ENCODE measurements around the gene PUS10. TPM values are rescaled to one million over a fixed set of nuclear protein-coding genes. Genes with fewer than 3 reads are reported as not detected.
A peak's percentile ranks its signal among the peaks of the same experiment; 100 is the strongest.
"Not testable (repeated sequence)": the region's sequence is repeated elsewhere in the genome, so short reads cannot be mapped to it uniquely, and the experiment has no call there.

Gene PUS10
- total RNA-seq, 4 donors from 2014 or later = 11.6 to 33.5 (median 23.1) TPM

DNA sequence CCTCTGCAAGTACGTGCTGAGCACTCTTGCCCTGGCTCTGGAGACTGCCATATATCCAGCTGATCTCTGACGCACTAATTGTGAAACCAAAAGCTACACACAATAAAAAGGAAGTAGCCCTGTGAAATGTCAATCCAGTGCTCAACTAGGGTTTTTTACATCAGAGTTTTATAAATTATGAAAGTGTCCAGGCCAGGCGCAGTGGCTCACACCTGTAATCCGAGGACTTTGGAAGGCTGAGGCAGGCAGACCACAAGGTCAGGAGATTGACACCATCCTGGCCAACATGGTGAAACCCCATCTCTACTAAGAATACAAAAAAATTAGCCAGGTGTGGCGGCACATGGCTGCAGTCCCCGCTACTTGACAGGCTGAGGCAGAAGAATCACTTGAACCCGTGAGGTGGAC lies 25.1 kb downstream of the PUS10 start:
- Histone ChIP-seq H3K27me3 (no peaks in the 10 kb centered on the region), H3K9me3 (peaks cover 0 to 4% (median 0%) of the 10 kb centered on the region in 4 donors), H3K4me3 (no peak overlapping the region), H3K36me3 (no peaks in the 10 kb centered on the region), H3K4me1 (no peaks in the 10 kb centered on the region), H3K27ac (peak overlapping the region in 3 of 4 donors; percentile 8 to 56 (median 52))
- no peak for TF ChIP-seq CTCF (IDR thresholded peaks at IDR 0.05)
- no peak for TF ChIP-seq POLR2A (IDR thresholded peaks at IDR 0.05)
- DNase-seq = peak in 2 of 3 donors; percentile 46 to 73

GRCh38 chr2:60991644-60992043 lies 26.4 kb downstream of the PUS10 start:
- Histone ChIP-seq H3K36me3 (no peaks in the 10 kb centered on the region), H3K27ac (peak overlapping the region in 1 of 4 donors; percentile 56), H3K9me3 (peaks cover 0 to 4% (median 0%) of the 10 kb centered on the region in 4 donors), H3K4me3 (no peak overlapping the region), H3K4me1 (no peaks in the 10 kb centered on the region), H3K27me3 (no peaks in the 10 kb centered on the region)
- TF ChIP-seq CTCF (IDR thresholded peaks at IDR 0.05) (no peak), POLR2A (IDR thresholded peaks at IDR 0.05) (no peak)
- no peak for DNase-seq

GRCh38 chr2:60989259-60989658 lies 28.8 kb downstream of the PUS10 start:
- no peaks in the 10 kb centered on the region for H3K4me1 ChIP-seq

GRCh38 chr2:60987656-60988055 lies 30.4 kb downstream of the PUS10 start:
- H3K4me3 ChIP-seq, H3K27ac ChIP-seq, H3K36me3 ChIP-seq, H3K27me3 ChIP-seq, DNase-seq, H3K9me3 ChIP-seq, H3K4me1 ChIP-seq: not testable (repeated sequence)

More at GRCh38 chr2:60989259-60989658, 28.8 kb downstream of the PUS10 start:
- no peak overlapping the region for H3K27ac ChIP-seq
- peaks cover 0 to 4% (median 0%) of the 10 kb centered on the region in 4 donors for H3K9me3 ChIP-seq
- DNase-seq = no peak
- no peaks in the 10 kb centered on the region for H3K27me3 ChIP-seq
- TF ChIP-seq POLR2A (IDR thresholded peaks at IDR 0.05) = no peak
- no peak for TF ChIP-seq CTCF (IDR thresholded peaks at IDR 0.05)
- no peak overlapping the region for H3K4me3 ChIP-seq
- H3K36me3 ChIP-seq = no peaks in the 10 kb centered on the region

- H3K36me3 ChIP-seq = no peaks in the 10 kb centered on the region
- no peaks in the 10 kb centered on the region for H3K27me3 ChIP-seq
- peak overlapping the region in 1 of 4 donors; percentile 27 for H3K27ac ChIP-seq
- DNase-seq = no peak
- H3K9me3 ChIP-seq = peaks cover 0 to 3% (median 0%) of the 10 kb centered on the region in 4 donors
- H3K4me3 ChIP-seq = no peak overlapping the region
- TF ChIP-seq CTCF (IDR thresholded peaks at IDR 0.05) (no peak), POLR2A (IDR thresholded peaks at IDR 0.05) (no peak)
- H3K4me1 ChIP-seq = no peaks in the 10 kb centered on the region
Measured at GRCh38 chr2:60987041-60987440, 31.0 kb downstream of the PUS10 start.

DNA sequence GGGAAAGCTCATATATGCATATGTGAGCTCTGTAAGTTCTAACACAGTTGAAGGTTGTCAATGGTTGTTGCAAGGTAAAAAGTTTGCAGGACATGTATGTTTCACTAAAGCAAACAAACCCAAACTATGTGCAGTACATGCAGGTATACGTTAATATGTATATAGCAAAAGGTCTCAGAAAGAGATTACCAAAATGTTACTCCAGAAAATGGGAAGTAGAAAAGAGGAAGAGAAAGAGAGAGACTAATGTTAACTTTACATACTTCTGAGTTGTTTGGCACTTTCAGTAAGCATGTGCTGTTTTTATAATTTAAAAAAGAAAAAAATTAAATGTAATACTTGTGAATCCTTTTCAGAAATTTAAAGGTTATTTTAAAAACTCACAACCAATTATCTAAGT lies 33.3 kb downstream of the PUS10 start:
- H3K36me3 ChIP-seq = no peaks in the 10 kb centered on the region
- peak overlapping the region in 1 of 4 donors; percentile 34 for H3K27ac ChIP-seq
- DNase-seq = no peak
- no peaks in the 10 kb centered on the region for H3K9me3 ChIP-seq
- no peaks in the 10 kb centered on the region for H3K27me3 ChIP-seq
- H3K4me1 ChIP-seq = no peaks in the 10 kb centered on the region
- no peak for TF ChIP-seq CTCF (IDR thresholded peaks at IDR 0.05)
- TF ChIP-seq POLR2A (IDR thresholded peaks at IDR 0.05) = no peak
- H3K4me3 ChIP-seq = no peak overlapping the region

DNA sequence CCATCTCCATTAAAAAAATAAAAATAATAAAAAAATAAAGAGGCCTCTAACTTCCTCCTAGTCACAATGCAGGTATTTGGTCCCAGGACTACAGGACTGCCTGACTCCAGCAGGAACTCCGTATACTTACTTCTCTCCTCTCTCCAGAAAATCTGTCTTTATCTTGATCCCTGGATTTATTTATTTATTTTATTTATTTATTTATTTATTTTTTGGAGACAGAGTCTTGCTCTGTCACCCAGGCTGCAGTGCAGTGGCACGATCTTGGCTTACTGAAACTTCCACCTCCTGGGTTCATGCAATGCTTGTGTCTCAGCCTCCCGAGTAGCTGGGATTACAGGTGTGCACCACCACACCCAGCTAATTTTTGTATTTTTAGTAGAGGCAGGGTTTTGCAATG lies 36.0 kb downstream of the PUS10 start:
- not testable (repeated sequence) for DNase-seq, H3K27me3 ChIP-seq, H3K4me3 ChIP-seq, H3K4me1 ChIP-seq, H3K27ac ChIP-seq, H3K36me3 ChIP-seq, H3K9me3 ChIP-seq

Data from Peyer's patch (tissue), 4 donors.